Stimulated activated CD4-positive, alpha-beta T cell treated with anti-CD3 and anti-CD28 coated beads, Interleukin-12 subunit alpha, Interleukin-12 subunit beta, amount 100 ng/mL, for 4 hours (primary cell): Measurements from ENCODE around the gene CROCC2.
"Not testable (repeated sequence)": the region's sequence is repeated elsewhere in the genome, so short reads cannot be mapped to it uniquely, and the experiment has no call there.

Experiments used
- DNase-seq: peaks from one replicate; pipeline ENCODE4 v3.0.0-alpha.2; 2020

Gene CROCC2

DNA sequence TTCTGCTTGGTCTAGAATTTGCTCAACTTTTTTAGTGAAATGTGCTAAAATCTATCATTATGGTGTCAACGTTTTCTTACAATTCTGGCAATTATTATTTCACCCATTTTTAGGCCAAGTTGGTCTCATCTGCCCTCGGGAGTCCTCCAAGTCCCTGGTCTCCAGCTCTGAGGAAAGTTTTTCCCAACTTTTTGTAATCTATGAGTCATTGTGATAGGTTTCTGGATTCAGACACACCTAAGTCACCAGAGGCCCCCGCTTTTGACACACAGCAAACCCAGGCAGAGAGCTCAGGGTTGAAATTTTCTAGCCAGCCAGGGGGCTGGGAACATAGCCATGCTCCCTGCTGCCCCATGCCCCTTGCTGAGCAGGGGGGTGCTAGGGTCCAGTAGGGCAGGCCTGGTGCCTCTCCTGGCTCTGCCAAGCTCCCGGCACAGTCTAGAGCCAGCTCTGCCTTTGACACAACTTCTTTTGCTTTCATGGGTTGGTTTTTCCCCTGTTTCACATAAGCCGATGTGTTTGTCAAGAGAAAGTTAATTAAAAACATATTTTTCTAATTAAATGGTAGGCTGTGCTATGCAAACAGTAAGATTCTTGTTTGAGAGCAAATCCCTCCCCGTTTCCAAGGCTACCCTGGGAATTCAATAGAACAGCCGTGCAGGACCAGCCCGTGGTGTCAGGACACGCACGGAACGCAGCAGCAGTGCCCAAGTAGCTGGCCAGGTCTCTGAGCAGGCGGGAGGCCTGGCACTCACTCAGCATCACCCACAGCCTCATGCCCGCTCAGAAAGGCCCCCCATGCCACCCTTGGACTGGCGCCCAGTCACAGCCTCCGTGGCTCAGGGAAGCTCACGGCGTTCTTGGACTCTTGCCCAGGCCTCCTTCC lies 66.7 kb downstream of the CROCC2 start:
- DNase-seq = no peak

DNA sequence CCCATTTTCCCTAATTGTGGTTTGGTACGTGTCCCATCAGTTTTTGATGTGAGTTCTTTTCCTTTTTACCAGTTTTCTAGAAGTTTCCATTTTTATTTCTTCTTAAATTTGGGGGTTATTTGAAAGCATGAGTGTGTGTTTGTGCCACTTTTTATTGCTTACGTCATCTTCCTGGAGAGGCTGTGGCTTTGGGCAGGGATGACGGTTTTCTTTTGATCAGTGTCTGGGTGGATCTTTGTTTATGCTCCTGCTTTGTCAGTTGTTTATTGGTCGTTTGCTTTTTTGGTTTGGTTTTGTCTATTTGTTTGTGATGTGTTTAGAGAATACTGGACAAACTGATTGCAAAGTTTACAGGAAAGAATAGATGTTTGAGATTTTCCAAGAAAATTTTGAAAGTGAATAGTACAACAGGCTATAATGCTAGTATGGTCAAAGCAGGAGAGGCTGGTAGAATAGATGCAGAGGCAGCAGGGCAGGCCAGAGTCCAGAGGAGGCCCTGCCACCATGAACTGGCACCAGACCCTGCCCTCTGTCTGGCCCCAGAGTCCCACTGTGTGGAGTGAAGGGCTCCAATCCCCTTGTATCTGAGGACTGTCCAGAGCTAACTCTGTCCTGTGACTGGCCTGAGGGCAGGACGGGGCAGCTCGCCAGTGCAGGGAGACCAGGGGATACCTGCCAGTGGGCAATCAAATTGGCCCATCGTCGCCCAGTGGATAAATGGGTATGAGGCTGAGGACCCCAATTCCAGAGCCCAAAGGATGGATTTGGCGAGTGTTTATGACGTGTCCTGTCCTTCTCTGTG lies 68.8 kb downstream of the CROCC2 start:
- no peak for DNase-seq

DNA sequence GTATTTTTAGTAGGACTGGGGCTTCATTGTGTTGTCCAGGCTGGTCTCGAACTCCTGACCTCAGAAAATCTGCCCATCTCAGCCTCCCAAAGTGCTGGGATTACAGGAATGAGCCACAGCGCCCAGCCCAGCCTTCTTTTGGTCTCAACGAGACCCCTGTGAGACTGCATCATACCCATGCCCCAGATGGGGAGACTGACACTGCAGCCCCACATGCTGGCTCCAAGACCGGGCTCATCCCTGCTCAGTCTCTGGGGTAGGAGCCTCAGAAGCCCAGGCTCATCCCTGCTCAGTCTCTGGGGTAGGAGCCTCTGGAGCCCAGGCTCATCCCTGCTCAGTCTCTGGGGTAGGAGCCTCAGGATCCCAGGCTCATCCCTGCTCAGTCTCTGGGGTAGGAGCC lies 69.8 kb downstream of the CROCC2 start:
- DNase-seq = not testable (repeated sequence)

DNA sequence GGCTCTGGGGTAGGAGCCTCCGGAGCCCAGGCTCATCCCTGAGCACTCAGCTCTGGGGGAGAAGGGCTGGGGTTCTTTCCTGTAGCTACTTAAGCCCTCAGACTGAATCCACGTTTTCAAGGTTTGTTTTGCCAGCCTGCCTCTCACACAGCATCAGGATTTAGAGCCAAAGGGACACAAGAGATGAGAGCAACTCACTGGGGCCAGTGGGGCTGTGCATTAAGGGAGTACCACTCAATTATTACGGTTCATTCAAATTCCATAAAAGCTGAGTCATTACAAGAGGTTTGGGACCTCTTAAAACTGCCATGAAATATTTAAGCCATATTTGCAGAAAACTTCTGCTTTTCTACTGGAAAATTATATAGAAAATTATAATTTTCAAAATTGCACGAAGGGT lies 75.1 kb downstream of the CROCC2 start:
- DNase-seq = no peak

DNA sequence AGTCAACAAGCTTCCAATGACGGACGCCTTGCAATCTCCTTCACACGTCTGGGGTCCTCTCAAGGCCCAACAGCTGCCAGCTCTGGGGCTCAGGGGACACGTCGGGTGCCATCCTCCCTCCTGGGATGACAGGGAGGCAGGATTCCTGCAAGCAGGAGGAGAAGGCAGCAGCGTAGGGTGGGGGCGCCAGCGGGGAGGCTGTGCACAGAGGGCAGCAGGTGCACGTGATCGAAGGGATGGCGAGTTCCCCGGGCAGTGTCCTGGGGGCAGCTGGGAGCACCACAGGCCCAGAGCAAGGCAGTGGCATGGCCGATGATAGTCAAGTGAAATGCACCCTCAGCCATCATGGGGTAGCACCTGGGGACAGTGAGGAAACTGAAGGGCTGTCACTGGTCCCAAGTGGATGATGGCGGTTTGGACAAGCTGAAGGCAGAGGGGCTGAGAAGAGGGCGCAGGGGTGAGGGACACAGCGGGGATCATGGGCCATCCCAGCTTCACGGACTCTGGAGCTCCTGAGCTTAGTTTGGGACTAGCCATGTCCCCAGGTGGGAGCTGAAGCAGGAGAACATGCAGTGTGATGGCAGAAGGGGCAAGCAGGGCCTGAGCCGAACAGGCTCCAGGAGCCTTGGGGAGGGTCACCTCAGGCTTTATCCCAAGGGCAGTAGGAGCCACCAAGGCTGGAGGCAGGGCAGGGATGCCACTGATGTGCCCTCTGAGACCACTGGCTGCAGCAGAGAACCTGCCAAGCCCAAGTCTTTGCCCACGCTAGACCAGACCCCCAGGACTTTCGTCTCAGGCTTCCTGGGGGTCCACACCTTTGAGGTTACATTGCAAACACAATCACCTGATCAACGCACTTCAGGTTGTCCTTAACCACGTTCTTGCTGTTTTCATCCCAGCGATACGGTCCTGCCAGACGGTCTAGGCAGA lies 76.0 kb downstream of the CROCC2 start:
- no peak for DNase-seq

DNA sequence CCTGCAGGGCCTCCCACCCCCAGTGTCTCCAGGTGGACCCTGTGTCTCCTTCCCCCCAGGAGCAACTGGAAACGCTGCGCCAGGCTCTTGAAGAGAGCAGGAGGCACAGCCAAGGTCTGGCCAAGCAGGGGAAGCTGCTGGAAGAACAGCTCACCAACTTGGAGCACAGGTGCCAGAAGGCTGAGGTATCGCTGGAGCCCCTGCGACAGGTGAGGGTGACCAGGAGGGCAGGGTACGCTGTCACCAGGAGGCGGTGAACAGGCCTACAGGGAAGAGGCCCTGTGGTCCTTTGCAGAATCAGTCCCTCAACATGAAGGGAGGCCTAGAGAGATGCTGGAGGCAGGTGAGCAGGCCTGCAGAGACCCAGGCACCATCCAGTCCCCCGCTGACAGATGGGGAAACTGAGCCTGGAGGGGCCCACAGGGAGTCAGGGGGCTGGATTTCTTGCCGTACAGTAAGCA lies 76.7 kb downstream of the CROCC2 start:
- DNase-seq = no peak

DNA sequence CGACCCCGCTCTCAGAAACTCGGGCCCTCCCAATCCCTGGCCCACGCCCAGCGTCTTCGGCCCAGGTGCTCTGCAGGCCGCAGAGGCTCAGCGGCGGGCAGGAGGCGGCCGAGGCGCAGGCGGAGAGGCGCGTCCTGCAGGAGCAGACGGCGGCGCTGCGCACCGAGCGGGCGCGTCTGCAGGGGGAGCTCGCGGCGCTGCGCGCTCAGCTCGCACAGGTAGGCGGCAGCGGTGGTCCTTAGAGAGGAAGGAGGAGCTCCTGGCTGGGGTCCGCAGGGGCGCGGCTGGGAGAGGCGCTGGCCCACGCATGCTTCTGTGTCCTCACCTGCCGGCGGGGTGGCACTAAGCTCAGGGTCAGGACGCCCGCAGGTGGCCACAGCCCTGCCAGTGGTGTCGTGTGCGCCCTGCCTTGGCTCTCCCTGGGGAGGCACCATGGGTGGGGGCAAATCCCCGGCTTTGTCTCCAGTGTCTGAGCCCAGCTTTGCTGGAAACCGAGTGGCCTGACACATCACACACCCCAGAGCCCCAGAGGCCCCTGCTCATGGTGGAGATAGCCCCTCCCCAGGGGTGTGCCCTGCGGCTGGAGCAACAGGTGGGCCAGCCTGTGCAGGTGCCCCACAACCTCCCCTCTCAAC lies 77.3 kb downstream of the CROCC2 start:
- peak; percentile 20 for DNase-seq

DNA sequence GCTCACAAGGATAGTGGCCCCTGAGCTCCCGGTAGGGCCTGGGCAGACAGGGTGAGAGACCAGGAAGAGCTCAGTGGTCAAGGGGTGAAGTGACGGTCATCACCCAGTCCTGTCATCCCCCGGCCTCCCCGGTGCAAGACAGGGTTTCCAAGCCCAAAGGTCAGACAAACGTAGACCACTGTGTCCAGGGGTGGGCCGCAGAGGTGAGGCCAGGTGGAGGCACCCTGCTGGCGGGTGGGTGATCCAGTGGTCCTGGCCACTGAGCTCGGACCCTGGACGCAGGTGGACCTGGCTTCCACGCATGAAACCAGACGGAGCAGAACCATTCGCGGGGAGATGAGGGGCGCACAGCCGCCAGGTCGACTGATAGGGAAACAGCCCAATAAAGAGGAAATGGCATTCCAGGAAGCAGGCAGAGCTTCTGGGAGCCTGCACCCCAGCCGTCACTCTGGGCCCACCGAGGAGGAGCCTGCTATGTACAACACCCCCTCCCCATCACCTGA lies 77.9 kb downstream of the CROCC2 start:
- no peak for DNase-seq

DNA sequence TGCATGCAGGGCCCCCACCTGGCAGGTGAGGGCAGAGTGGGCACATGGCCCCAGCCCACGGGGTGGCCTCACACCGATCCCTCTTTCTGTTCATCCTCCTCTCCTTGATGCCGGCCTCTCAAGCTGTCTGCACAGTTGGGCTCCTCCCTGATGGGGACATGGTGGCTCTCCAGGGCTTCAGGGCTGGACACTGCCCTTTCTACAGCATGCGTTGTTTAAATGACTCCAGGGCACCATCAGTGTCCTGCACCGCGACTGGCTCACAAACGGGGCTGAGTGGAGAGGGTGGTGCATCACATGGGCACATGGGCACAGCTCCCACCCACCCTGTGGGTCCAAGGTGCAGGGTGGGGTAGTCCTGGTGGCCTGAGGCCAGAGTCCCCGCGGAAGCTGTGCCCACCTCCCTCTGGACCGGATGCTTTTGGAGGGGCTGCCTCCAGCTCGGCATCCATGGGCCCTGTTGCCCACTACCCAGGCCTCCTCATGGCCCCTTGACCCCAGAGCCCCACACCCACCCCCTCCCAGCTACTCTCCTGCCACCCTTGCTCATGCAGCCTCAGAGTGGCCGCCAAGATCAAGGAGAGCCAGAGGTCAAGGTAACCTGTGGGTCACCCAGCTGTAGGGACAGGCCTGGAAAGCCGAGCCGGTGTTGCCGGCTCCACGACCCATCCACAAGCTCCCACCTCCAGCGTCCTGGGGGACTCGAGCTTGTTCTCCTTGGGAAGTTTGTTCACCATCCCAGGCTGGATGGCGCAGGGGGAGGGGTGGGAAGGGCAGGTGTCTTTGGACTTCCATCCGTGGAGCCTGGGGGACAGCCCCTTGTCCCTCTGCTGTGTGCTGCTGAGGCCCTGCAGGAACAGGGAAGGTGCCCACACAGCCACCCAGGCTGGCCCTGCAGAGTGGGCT lies 80.0 kb downstream of the CROCC2 start:
- DNase-seq = no peak

DNA sequence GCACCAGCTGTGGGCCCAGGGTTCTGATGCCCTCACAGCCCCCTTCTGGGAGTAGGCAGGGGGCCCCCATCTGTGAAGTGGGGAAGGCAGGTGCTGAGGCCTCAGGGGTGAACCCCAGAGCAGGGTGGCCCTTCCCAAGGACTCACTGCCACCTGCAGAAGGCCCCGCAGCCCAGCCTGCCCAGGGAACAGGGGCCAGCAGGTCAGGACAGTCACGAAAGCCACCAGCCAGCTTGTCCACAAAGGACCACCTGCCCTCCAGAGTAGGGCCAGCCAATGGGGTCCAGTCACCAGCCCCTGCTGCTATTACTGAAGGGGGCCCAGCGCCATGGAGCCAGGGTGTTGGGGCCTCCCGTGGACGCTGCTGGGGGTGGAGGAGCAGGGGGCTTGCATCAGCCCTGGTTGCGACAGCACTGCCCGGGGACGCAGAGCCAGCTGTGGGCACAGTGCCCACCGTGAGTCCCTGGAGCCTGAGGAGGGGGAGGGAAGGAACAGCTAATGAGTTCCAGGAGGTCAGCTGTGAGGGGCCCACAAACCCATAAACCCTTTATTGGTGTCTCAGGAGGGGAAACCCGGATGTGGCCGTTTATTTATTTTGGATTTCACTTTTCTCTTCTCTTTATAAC lies 80.8 kb downstream of the CROCC2 start:
- no peak for DNase-seq

DNA sequence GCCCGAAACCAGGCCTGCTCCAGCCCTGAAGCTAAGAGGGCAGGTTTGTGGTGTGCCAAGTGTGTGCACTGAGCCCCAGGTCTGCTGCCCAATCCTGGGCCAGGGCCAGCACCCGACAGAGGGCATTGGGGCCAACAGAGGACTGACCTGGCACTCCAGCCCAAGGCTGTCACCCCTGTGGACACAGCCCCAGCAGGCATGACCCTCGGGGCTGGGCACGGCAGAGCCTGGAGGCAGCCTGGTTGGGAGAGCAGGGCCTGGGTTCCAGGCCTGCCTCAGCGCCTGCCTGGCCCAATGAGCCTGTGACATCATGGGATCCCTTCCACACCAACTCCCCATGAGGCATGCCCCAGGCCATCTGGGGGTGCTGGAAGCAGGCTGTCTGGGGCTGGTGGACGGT lies 81.5 kb downstream of the CROCC2 start:
- DNase-seq = no peak

DNA sequence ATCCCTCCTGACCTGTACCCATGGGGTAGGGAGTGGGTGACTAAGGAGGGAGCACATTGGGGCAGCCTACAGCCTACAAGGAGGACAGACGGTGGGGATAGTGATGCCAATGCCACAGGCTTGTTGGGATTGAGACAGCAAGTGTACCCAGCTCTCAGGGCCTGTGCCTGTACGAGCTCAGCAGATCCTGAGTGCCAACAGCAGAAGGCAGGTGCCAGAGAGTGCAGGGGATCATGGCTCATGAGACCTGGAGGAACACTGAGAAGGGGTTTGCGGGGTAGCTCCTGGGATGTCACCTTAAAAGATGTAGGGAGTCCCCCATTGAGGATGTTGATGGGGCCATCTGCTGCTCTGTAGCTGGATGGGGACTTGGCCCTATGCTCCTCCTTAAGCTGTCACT lies 82.0 kb downstream of the CROCC2 start:
- DNase-seq = no peak

DNA sequence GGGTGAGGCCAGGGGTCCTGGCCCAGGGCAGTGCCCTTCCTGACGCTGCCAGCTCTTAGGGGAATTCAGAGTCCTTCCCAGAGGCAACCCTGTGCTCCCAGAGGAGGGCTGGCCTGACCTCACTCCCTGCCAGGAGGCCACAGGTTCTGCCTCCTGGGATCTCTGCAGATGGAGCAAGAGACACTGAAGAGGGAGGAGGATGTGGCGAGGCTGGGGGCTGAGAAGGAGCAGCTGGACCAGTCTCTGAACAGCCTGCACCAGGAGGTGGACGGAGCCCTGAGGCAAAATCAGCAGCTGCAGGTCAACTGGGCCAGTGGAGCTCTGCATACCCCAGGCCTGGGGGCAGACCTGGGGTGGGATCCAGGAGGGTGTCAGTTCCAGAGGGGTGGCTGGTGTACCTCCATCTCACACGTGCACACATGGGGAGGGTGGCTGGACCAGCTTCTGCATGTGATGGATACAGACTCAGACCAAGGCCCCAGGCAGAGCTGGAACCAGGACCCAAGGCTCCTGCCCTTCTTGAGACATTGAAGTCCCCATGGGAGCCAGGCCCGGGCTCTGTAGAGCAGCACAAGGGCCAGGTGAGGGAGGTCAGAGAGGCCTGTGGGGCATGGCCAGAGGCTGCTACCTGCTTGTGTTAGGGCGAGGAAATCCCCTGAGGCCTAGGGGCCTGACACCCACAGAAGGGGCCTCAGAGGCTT lies 82.6 kb downstream of the CROCC2 start:
- DNase-seq = no peak

DNA sequence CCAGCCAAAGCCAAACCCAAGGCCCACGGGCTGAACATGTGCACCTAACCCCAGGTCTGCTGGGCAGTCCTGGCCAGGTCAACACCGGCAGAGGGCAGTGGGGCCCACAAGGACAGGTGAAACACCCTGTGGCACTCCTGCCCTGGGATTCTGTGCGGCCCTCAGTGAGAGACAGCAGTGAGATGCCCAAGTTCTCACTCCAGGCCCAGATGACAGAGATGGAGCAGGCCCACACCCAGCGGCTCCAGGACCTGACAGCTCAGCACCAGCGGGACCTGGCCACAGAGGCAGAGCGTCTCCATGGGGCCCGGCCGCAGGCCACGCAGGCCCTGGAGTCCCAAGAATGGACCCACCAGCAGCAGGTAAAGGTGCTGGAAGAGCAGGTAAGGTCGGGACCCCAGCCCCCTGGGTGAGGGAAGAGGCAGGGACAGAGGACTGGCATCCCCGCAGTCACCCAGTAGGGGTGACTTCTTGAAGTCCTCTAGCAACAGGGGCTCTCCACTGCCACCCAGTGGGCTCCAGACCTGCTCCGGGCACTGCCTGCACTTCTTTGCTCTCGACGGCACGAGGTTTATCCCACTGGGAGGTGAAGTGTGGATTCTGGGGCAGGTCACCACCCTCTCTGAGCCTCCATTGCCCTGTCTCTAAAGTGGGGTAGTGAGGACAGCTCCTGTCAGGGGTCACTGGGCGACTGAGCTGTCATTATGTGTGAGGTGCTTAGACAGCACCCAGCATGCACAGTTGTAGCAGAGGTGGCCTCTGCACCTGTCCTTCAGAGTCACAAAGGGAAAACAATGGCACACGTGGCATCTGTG lies 83.5 kb downstream of the CROCC2 start:
- no peak for DNase-seq

DNA sequence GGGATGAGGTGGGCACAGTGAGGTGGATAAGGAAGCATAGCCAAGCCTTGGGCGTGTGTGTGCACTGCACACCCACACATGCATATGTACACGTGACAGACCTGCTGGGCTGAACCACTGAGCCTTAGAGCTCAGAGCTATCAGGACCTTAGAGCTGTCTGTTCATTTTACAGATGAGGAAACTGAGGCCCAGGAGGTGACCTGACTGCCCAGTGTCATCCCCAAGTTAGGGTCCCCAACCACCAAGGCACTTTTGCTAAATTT lies 84.1 kb downstream of the CROCC2 start:
- no peak for DNase-seq

DNA sequence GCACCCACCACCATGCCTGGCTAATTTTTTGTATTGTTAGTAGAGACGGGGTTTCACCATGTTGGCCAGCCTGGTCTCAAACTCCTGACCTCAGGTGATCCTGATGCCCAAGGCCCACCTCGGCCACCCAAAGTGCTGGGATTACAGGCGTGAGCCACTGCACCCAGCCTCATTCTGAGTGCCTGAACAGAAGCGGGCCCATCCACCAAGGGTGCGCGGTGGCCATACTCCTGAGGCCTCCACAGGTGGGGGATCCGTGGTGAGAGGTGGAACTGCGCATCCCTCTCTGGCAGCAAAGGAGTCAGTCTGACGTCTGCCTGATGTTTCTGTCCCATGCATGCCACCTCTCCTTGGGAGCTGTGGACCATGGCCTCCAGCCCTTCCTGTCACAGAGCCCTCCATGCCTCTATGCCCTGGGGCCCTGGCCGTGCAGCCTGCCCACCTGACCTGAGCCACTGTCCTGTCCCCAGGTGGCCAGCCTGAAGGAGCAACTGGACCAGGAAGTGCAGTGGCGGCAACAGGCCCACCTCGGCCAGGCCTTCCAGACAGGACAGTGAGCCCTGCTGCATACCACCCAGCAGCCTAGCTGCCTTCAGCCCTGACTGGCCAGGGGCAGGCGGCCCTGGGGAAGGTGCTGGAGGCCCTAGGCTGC lies 84.7 kb downstream of the CROCC2 start:
- no peak for DNase-seq

DNA sequence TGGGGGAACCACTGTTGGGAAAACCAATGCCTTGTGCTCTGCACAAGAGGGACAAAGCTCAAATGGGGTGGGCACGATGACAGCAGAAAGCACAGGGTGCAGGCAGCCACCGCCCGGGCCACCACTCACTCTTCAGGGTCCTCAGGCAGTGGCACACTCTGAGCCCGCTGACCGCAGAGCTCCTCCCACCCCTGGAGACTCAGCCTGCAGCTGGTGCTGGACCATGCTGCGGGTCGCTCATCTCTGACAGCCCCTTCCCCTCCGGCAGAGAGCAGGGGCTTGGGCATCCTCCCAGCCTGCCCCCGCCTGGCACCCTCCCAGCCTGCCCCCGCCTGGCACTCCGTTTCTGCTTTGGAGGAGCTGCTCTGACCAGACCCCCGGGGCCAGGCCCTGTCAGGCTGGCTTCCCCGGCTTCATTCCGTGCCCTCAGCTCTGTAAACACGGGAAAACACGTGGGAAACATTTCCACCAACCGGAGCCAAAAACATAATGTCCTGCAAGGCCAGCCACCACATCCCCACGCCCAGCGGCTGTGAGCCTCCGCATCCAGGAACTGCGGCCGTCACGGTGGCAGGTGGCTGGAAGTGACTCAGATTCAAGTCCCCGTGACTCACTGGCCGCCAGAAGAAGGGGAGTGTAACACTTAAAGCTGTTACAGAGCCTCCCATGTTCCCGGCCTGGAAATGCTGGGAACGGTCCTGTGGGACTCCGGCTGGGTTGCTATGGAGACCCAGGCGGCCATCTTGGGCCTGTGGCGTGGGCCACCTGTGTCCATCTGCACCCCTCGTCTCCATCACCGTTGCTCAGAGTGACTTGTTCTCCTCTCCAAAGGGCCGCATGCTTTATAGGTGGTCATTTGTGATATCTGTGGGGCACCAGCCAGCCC lies 85.5 kb downstream of the CROCC2 start:
- no peak for DNase-seq
